Lower lobe of right lung (tissue), 2 donors: ENCODE measurements around the gene RNF130. TPM values are rescaled to one million over a fixed set of nuclear protein-coding genes. Genes with fewer than 3 reads are reported as not detected.
A peak's percentile ranks its signal among the peaks of the same experiment; 100 is the strongest.
"Not testable (repeated sequence)": the region's sequence is repeated elsewhere in the genome, so short reads cannot be mapped to it uniquely, and the experiment has no call there.

ENCODE experiments used
- ATAC-seq, 2 donors: fragments of 200-7000 bp; cut with Tn5 transposase; one replicate each; pipeline ENCODE4 v1.9.1; 2020 to 2022; ENCODE audit warnings: mild to moderate bottlenecking in 2 of 2, moderate library complexity in 2 of 2
- DNase-seq: peaks from one replicate; pipeline ENCODE4 v3.0.0-alpha.2; 2020
- H3K27ac ChIP-seq: fragments of 200-600 bp; one replicate; pipeline ENCODE4 v1.8.0; 2022
- H3K27me3 ChIP-seq: fragments of 200-600 bp; one replicate; pipeline ENCODE4 v1.8.0; 2022; ENCODE audit warnings: low read depth
- H3K36me3 ChIP-seq: fragments of 200-600 bp; one replicate; pipeline ENCODE4 v1.8.0; 2022; ENCODE audit warnings: mild to moderate bottlenecking
- H3K4me1 ChIP-seq: fragments of 200-600 bp; one replicate; pipeline ENCODE4 v1.8.0; 2022
- H3K4me3 ChIP-seq: fragments of 200-600 bp; one replicate; pipeline ENCODE4 v1.8.0; 2022; ENCODE audit warnings: mild to moderate bottlenecking
- H3K9me3 ChIP-seq: fragments of 200-600 bp; one replicate; pipeline ENCODE4 v1.8.0; 2022
- CTCF ChIP-seq: fragments of 200-600 bp; IDR thresholded peaks from one replicate; pipeline ENCODE4 v1.8.0; 2022; ENCODE audit warnings: antibody characterized with exemption, mild to moderate bottlenecking
- intact Hi-C: fragments of 100-400 bp; cut with DNase I; formaldehyde crosslinking; loops from one replicate; pipeline ENCODE4 v1.11.0; 2022
- total RNA-seq: library from RNA; stranded (reverse); fragmentation: NEBNext Ultra II Directional; extraction: Animal tissue kit (Norgen Biotek cat#: 25700); gene quantifications from one replicate; pipeline ENCODE4 v1.2.1, GENCODE V29; 2021
- donor health status: DM: no; HTN: yes; CAD: no; lungs with severe emphysema.

The RNF130 gene
- total RNA-seq, 1 donor from 2014 or later = 139 TPM

DNA sequence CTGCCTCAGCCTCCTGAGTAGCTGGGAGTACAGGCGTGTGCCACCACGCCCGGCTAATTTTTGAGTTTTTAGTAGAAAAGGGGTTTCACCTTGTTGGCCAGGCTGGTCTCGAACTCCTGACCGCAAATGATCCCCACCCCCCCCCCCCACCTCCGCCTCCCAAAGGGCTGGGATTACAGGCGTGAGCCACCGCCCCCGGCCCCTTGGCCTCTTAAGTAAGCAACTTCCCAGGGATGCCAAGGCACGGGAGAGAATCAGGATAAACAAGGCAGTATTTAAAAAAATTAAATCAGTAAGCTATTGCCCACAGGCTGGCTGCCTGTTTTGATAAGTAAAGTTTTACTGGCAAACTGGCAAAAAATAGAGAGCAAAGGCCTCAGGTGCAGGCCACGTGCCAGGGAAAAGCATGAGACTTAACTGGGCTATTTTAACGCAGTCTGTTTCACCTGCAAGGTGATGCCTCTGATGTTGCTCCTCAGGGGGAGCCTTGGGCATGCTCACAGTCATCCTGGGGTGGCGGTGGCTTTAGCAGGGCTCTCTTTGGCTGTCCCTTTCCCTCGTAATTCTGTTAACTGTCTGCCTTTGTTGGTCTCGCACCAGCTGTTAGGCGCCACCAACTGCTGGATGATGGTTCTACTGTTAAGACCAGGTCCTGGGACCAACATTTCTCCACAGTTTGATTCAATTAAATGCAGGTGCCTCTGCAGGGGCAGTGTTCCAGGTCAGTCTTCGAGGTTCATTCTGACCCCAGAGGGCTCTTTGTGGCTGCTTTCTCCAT, 19.4 kb upstream of the RNF130 start:
- peak overlapping the region; percentile 62 for H3K4me3 ChIP-seq
- peak overlapping the region; percentile 79 for H3K27ac ChIP-seq
- H3K27me3 ChIP-seq = no peaks in the 10 kb centered on the region
- peaks cover 14% of the 10 kb centered on the region for H3K4me1 ChIP-seq
- H3K9me3 ChIP-seq = no peaks in the 10 kb centered on the region
- H3K36me3 ChIP-seq = no peaks in the 10 kb centered on the region
- DNase-seq (no peak), ATAC-seq (peak; percentile 25 to 35)
- TF ChIP-seq CTCF = no peak
- intact Hi-C loops = no loop called here

GRCh38 chr5:180090098-180090768, 18.7 kb upstream of the RNF130 start:
- Histone ChIP-seq H3K27ac (peak overlapping the region; percentile 79), H3K4me1 (peaks cover 20% of the 10 kb centered on the region), H3K27me3 (no peaks in the 10 kb centered on the region), H3K9me3 (no peaks in the 10 kb centered on the region), H3K4me3 (peak overlapping the region; percentile 62), H3K36me3 (no peaks in the 10 kb centered on the region)
- peak; percentile 86 for DNase-seq
- ATAC-seq = peak; percentile 96 to 97
- TF ChIP-seq CTCF = peak; percentile 94
- intact Hi-C loops = no loop called here

DNA sequence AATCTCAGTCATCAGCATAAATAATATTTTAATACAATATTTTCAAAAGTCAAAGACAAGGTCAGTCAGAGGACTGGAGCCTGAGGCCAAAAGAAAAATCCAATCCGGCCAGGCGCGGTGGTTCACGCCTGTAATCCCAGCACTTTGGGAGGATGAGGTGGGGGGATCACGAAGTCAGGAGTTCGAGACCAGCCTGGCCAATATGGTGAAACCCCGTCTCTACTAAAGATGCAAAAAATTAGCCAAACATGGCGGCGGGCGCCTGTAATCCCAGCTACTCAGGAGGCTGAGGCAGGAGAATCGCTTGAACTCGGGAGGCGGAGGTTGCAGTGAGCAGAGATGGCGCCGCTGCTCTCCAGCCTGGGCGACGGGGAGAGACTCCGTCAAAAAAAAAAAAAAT, 18.1 kb upstream of the RNF130 start:
- H3K27me3 ChIP-seq, H3K9me3 ChIP-seq, H3K27ac ChIP-seq, ATAC-seq, H3K36me3 ChIP-seq, DNase-seq, intact Hi-C loops: not testable (repeated sequence)
- peak overlapping the region; percentile 62 for H3K4me3 ChIP-seq
- peaks cover 23% of the 10 kb centered on the region for H3K4me1 ChIP-seq

GRCh38 chr5:180088561-180088960, 17.0 kb upstream of the RNF130 start:
- no peak overlapping the region for H3K27ac ChIP-seq
- H3K4me3 ChIP-seq = no peak overlapping the region
- intact Hi-C loops = no loop called here
- no peaks in the 10 kb centered on the region for H3K36me3 ChIP-seq
- peaks cover 23% of the 10 kb centered on the region for H3K4me1 ChIP-seq
- no peaks in the 10 kb centered on the region for H3K9me3 ChIP-seq
- no peak for ATAC-seq
- DNase-seq = no peak
- H3K27me3 ChIP-seq = no peaks in the 10 kb centered on the region
- TF ChIP-seq CTCF = no peak

GRCh38 chr5:180086816-180087399, 15.3 kb upstream of the RNF130 start:
- peaks cover 18% of the 10 kb centered on the region for H3K4me1 ChIP-seq
- no peak overlapping the region for H3K4me3 ChIP-seq
- no peaks in the 10 kb centered on the region for H3K36me3 ChIP-seq
- ATAC-seq (no peak), DNase-seq (no peak)
- no peak for TF ChIP-seq CTCF
- no peaks in the 10 kb centered on the region for H3K9me3 ChIP-seq
- intact Hi-C loops = no loop called here
- no peak overlapping the region for H3K27ac ChIP-seq
- no peaks in the 10 kb centered on the region for H3K27me3 ChIP-seq

- Histone ChIP-seq H3K27ac (no peak overlapping the region), H3K4me3 (no peak overlapping the region), H3K4me1 (peaks cover 13% of the 10 kb centered on the region), H3K27me3 (no peaks in the 10 kb centered on the region), H3K36me3 (no peaks in the 10 kb centered on the region), H3K9me3 (no peaks in the 10 kb centered on the region)
- ATAC-seq (no peak), DNase-seq (no peak)
- intact Hi-C loops = no loop called here
- no peak for TF ChIP-seq CTCF
These were observed 14.3 kb upstream of the RNF130 start for GRCh38 chr5:180085837-180086236.
